Tibial artery (tissue), 4 donors: Measurements from ENCODE around the gene CCDC57.

Experiments used
- DNase-seq, 2 donors: peaks; one replicate each; pipeline ENCODE4 v3.0.0-alpha.2; 2019
- H3K27ac ChIP-seq, 2 donors: fragments of 200-600 bp; sonication (generic) in 1 of 2; 1 replicate in 1 of 2; 2 replicates in 1 of 2; pipeline ENCODE4 v1.5.1; 2018 to 2019; ENCODE audit warnings: mild to moderate bottlenecking in 1 of 2
- H3K27me3 ChIP-seq, 2 donors: fragments of 200-600 bp; sonication (generic) in 1 of 2; one replicate each; pipeline versions ENCODE4 v1.5.1 to v1.6.0; 2016 to 2019
- H3K36me3 ChIP-seq, 3 donors: fragments of 200-600 bp; sonication (generic) in 2 of 3; one replicate each; pipeline ENCODE4 v1.5.1; 2016 to 2019; ENCODE audit warnings: mild to moderate bottlenecking in 2 of 3
- H3K4me1 ChIP-seq, 4 donors: fragments of 200-600 bp; sonication (generic) in 2 of 4; 1 replicate in 3 of 4; 2 replicates in 1 of 4; pipeline ENCODE4 v1.5.1; 2016 to 2019
- H3K4me3 ChIP-seq, 2 donors: fragments of 200-600 bp; sonication (generic) in 1 of 2; 1 replicate in 1 of 2; 2 replicates in 1 of 2; pipeline ENCODE4 v1.5.1; 2018 to 2019; ENCODE audit warnings: mild to moderate bottlenecking in 2 of 2
- H3K9me3 ChIP-seq, 3 donors: fragments of 200-600 bp; sonication (generic) in 1 of 3; one replicate each; pipeline ENCODE4 v1.5.1; 2016 to 2019
- CTCF ChIP-seq, 2 experiments: fragments of 200-600 bp in 1 of 2; fragments of 450-650 bp in 1 of 2; IDR thresholded peaks; one replicate each; pipeline ENCODE4 v1.5.1; 2017 to 2019; ENCODE audit warnings: antibody characterized with exemption in 2 of 2, mild to moderate bottlenecking in 1 of 2, moderate library complexity in 1 of 2
- intact Hi-C: fragments of 100-400 bp; cut with DNase I; formaldehyde crosslinking; loops from one replicate; pipeline ENCODE4 v1.15.0; 2023; ENCODE audit warnings: low total_unique reads

The CCDC57 gene

GRCh38 chr17:82059272-82060000 is 153.2 kb downstream of the CCDC57 start:
- Histone ChIP-seq H3K27me3 (no peaks in the 10 kb centered on the region), H3K36me3 (peaks cover 39 to 97% (median 90%) of the 10 kb centered on the region in 3 donors), H3K4me1 (peaks cover 0 to 14% (median 8%) of the 10 kb centered on the region in 4 donors), H3K27ac (no peak overlapping the region), H3K9me3 (no peaks in the 10 kb centered on the region), H3K4me3 (no peak overlapping the region)
- intact Hi-C loops = no loop called here
- DNase-seq = no peak
- TF ChIP-seq CTCF (IDR thresholded peaks at IDR 0.05) = no peak

GRCh38 chr17:82058855-82059249 is 153.8 kb downstream of the CCDC57 start:
- TF ChIP-seq CTCF (IDR thresholded peaks at IDR 0.05) = no peak
- Histone ChIP-seq H3K27ac (no peak overlapping the region), H3K4me1 (peaks cover 0 to 13% (median 6%) of the 10 kb centered on the region in 4 donors), H3K36me3 (peaks cover 45 to 100% (median 91%) of the 10 kb centered on the region in 3 donors), H3K9me3 (no peaks in the 10 kb centered on the region), H3K4me3 (no peak overlapping the region), H3K27me3 (no peaks in the 10 kb centered on the region)
- intact Hi-C loops = no loop called here
- DNase-seq = no peak

GRCh38 chr17:82058230-82058854 is 154.3 kb downstream of the CCDC57 start:
- Histone ChIP-seq H3K4me1 (peaks cover 0 to 13% (median 7%) of the 10 kb centered on the region in 4 donors), H3K27ac (no peak overlapping the region), H3K9me3 (no peaks in the 10 kb centered on the region), H3K36me3 (peaks cover 45 to 100% (median 86%) of the 10 kb centered on the region in 3 donors), H3K27me3 (no peaks in the 10 kb centered on the region), H3K4me3 (no peak overlapping the region)
- intact Hi-C loops = no loop called here
- no peak for DNase-seq
- no peak for TF ChIP-seq CTCF (IDR thresholded peaks at IDR 0.05)

- no peak overlapping the region for H3K4me3 ChIP-seq
- DNase-seq = no peak
- H3K9me3 ChIP-seq = no peaks in the 10 kb centered on the region
- peaks cover 39 to 89% (median 77%) of the 10 kb centered on the region in 3 donors for H3K36me3 ChIP-seq
- no peaks in the 10 kb centered on the region for H3K27me3 ChIP-seq
- no peak for TF ChIP-seq CTCF (IDR thresholded peaks at IDR 0.05)
- intact Hi-C loops = no loop called here
- peaks cover 6 to 26% (median 18%) of the 10 kb centered on the region in 4 donors for H3K4me1 ChIP-seq
- H3K27ac ChIP-seq = no peak overlapping the region
Measured at GRCh38 chr17:82056729-82057621, 155.7 kb downstream of the CCDC57 start.

GRCh38 chr17:82055965-82056728 is 156.5 kb downstream of the CCDC57 start:
- Histone ChIP-seq H3K27me3 (no peaks in the 10 kb centered on the region), H3K4me3 (no peak overlapping the region), H3K36me3 (peaks cover 37 to 81% (median 68%) of the 10 kb centered on the region in 3 donors), H3K9me3 (no peaks in the 10 kb centered on the region), H3K27ac (no peak overlapping the region), H3K4me1 (peaks cover 6 to 26% (median 19%) of the 10 kb centered on the region in 4 donors)
- no peak for TF ChIP-seq CTCF (IDR thresholded peaks at IDR 0.05)
- DNase-seq = no peak
- intact Hi-C loops = no loop called here
